GM19099 (cell line): ENCODE measurements around the gene R3HDML.

Source experiments
- POLR2A ChIP-seq: IDR thresholded peaks from 3 replicates; pipeline ENCODE4 v1.6.1; 2011; ENCODE audit warnings: low read depth; ENCODE audit not compliant: insufficient read length; ENCODE audit errors: extremely low read depth

The R3HDML gene, protein sequence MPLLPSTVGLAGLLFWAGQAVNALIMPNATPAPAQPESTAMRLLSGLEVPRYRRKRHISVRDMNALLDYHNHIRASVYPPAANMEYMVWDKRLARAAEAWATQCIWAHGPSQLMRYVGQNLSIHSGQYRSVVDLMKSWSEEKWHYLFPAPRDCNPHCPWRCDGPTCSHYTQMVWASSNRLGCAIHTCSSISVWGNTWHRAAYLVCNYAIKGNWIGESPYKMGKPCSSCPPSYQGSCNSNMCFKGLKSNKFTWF

DNA sequence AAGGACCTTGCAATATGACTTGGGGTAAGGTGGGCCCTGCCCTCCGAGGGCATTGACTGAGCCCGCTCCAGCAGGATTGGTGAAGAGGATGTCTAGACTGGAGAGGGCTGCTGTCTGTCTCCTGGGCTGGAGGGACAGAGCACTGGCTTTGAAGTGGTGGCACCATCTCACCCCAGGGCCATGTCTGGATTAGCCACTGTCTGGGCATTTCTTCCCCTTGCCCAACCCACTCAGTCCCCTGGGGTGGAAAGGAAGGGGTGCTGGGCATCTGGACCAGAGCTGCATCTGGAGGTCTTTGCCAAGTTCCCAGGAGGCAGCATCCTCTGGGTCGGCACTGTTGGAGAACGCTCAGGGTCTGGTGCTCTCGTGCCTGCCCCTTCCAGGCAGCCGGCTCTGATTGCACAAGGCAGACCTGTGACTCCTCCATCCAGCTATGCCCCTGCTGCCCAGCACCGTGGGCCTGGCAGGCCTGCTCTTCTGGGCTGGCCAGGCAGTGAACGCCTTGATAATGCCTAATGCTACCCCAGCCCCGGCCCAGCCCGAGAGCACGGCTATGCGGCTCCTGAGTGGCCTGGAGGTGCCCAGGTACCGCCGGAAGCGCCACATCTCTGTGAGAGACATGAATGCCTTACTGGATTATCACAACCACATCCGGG is at the start of gene R3HDML:
Gene R3HDML, plus strand, starts transcription at position 319 of the 656 bp plus-strand sequence. Its CDS starts 115 bp downstream, at position 434.
- TF ChIP-seq POLR2A: no peak

DNA sequence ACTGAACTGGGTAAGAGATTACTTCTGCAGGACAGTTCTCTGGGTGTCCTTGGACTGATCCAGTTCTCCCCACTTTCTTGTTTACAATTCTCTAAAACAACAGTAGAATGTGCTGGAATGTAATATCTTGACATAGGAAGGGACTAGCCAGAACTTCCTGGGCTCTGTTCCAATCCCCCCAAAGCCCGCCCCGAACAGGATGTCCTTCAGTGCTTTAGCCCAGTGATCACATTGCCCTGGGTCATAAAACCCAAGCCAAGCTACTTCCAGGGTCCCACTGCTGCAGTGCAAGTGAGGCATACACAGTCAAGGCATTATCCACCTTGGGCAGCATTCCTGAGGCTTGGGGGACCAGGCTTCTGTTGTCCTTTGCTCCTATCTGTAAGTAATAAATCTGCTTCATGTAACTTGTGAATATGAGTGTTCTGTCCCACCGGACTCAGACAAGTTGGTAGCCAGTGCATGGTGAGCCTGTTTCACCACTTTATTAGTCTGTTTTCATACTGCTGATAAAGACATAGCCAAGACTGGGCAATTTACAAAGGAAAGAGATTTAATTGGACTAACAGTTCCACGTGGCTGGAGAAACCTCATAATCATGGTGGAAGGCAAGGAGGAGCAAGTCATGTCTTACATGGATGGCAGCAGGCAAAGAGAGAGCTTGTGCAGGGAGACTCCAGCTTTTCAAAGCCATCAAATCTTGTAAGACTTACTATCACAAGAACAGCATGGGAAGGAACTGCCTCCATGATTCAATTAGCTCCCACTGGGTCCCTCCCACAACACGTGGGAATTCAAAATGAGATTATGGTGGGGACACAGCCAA is 49.4 kb upstream of the R3HDML start:
- no peak for TF ChIP-seq POLR2A

DNA sequence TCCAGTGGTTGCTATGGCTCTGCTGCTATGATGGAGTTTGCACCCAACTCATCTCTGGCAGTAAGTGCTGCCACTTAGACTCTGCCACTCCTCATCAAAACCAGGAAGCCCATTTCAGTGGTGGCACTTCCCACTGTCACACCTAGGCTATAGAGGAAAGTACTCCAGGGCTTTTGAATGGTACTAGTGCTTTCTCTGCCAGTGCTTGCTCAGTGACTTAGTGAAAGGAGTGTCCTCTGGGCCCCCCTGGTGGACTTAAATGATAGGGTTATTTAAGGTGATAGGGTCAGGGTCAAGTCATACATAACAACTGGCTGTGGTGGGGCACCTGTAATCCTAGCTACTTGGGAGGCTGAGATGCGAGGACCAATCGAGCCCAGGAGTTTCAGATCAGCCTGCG is 48.6 kb upstream of the R3HDML start:
- TF ChIP-seq POLR2A: no peak

DNA sequence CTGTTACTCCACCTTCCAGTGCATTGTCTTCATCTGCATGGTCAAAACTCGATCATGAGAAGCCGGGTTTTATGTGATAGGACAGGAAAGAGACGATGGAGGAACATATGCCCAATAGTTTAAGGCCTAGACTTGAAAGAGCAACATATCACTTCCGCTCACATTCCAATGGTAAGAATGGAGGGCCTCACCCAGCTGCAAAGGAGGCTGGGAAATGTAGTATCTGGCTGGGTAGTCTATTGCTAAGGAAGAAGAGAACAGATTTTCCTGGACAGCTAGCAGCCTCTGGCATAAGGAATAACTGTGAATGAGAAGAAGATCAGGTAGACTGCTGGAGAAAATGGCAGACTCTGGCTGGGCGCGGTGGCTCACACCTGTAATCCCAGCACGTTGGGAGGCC is 45.1 kb upstream of the R3HDML start:
- no peak for TF ChIP-seq POLR2A

DNA sequence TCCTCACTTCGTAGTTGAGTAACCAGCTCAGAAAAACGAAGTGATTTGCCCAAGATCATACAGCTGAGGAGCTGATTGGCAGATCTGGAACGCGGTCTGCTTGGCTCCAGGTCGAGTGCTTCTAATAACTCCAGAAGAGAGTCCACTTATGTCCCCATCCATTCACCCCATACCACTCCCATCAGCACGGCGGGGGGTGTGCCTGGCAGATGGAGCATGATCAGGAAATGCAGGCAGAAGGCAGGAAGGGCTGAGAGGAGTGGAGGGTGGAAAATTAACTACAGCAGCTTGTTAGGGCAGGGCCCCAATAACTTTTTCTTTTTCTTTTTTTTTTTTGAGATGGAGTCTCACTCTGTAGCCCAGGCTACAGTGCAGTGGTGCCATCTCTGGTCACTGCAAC is 40.8 kb upstream of the R3HDML start:
- TF ChIP-seq POLR2A: no peak

DNA sequence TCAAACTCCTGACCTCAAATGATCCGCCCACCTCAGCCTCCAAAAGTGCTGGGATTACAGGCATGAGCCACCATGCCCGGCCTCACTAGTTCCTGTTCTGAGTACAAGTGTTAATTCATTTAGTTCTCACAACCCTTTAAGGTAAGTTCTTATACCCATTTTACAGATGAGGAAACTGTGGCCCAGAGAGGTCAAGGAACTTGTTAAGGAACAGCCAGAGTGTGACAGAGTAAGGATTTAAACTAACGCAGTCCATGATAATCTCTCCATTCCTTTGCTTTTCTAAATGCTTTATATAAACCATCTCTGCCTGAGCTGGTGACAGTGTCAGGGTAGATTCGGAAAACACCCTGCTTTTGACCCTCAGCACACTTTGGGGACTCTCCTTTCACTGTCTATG is 39.1 kb upstream of the R3HDML start:
- TF ChIP-seq POLR2A: no peak

DNA sequence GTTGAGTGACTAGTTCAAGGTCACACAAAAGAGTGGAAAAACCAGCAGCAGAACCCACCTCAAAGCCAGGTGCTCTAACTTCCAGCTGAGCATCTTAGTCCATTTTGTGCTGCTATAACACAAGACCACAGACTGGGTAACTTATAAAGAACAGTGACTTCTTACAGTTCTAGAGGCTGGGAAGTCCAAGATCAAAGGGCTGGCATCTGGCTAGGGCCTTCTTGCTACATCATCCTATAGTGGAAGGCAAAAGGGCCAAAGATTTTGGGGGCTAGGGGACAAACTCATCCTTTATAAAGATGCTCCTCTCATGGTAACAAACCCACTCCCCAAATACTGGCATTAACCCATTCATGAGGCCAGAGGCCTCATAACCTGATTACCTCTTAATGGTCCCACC is 35.6 kb upstream of the R3HDML start:
- no peak for TF ChIP-seq POLR2A

DNA sequence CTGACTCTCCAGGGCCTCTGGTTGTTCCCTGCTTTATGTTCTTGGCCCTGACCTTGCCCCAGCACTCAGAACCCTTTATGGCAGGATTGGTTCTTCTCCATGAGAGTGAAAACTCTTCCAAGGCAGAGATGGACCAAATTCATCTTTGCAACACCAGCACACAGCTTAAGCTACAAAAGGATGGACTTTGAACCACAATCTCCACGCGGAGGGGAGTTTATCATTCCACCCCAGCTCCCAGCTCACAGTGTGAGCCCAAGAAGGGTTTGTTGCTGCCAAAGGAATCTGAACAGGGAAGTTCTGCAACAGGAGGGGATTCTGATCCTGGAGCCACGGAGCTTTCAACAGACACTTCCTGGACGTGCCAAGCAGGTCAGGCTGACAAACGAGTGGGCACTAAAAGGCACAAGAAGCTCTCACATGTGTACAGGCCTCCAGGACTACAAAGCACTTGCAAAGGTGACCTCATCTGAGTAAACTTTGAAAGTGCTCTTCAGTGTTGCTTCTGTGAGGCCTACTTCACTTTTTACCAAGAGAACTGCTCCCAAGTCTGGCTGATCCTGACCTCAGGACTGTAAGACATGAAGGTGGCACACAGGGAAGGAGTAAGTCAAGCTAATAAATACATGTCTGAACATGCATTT is 34.7 kb upstream of the R3HDML start:
- TF ChIP-seq POLR2A: no peak

DNA sequence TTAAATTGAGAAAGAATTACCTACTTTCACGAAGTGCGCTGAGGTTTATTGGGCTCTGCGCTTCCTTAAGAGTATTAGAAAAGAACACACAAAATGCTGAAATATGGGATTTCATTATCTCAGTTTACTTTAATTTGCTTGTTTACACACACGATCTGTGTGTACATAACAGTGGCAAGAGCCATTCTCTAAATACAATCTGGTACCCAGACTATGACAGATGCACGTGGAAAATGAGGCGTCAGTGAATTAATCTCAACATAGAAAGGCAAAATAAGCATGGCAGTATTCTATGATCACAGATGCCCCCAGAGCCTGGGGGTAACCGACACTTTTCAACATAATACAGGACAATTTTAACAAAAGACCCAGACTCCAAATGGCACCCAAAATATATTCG is 34.1 kb upstream of the R3HDML start:
- no peak for TF ChIP-seq POLR2A

DNA sequence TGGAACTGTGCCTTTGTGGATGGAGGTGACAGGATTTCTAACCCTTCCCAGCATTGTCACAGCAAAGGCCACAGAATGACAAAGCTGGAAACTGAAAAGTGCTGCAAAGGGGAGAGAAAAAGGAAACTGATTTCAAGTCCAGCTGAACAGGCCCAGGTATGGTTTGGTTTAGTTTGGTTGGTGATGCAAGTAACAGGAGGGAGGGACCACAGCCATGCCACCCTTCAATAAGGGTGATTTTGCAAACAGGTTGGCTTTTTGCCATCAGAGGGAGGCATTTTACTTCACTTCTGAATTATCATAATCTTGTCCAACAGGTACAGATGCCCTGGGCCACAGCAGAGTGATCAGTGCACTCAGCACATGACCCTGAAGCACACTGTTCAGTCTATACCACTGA is 32.5 kb upstream of the R3HDML start:
- TF ChIP-seq POLR2A: no peak

DNA sequence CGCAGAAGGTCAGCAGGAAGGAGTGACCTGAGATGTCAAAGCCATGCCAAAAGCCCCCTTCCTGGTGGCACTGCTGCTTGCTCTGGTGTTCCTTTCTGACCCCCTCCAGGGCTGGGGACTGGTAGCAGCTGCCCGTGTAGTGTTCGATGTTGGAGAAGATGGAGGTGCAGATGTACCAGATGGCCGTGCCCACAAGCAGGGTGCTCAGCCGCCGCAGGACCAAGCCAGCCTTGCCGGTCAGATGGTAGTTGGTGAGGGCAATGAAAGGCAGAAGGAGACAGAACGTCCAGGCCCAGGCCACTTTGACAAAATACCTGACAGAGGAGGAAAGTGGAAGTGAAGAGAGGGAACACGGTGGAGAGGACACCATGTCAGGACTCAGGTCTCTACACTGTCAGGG is 29.9 kb upstream of the R3HDML start:
- no peak for TF ChIP-seq POLR2A

DNA sequence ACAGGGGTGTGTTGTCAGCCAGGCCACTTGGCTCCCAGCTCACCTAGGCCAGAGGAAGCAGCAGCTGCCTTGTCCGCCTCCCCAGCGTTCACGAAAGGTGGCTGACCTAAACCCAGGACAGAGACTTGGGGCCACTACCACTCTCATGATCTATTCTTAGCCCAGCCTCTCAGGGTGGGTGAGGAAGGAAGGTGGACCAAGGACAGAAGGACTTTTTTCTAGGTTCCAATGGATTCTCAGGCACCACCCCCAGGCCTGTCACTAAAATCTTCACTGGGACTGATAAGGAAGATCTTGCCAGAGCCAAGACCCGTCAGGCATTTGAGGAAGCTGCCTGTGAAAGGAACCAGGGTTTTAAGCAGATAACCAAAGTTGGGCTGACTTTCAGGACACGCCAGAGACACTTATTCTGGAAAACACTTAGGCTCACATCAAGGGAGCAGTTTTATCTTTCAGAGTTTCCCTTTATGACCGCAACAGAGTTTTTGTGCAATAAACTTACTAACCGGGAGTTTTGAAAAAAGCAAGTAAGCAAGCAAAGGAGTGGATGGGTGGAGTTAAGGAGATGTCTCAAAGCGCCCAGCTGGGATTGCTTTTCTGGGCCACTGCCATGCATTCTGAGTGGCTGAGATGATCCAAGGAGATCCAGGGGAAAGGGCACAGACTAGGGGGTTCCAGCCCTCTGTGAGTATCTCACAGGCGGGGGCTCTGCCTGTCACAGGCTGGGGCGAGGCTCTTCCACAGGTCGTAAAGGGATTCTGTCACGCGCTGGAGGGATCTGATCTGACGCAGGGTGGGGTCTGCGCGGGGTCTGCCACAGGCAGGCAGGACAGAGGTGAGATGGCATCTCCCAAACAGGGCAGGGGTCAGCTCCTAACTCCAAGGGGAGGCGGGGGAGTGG is 26.8 kb upstream of the R3HDML start:
- no peak for TF ChIP-seq POLR2A

DNA sequence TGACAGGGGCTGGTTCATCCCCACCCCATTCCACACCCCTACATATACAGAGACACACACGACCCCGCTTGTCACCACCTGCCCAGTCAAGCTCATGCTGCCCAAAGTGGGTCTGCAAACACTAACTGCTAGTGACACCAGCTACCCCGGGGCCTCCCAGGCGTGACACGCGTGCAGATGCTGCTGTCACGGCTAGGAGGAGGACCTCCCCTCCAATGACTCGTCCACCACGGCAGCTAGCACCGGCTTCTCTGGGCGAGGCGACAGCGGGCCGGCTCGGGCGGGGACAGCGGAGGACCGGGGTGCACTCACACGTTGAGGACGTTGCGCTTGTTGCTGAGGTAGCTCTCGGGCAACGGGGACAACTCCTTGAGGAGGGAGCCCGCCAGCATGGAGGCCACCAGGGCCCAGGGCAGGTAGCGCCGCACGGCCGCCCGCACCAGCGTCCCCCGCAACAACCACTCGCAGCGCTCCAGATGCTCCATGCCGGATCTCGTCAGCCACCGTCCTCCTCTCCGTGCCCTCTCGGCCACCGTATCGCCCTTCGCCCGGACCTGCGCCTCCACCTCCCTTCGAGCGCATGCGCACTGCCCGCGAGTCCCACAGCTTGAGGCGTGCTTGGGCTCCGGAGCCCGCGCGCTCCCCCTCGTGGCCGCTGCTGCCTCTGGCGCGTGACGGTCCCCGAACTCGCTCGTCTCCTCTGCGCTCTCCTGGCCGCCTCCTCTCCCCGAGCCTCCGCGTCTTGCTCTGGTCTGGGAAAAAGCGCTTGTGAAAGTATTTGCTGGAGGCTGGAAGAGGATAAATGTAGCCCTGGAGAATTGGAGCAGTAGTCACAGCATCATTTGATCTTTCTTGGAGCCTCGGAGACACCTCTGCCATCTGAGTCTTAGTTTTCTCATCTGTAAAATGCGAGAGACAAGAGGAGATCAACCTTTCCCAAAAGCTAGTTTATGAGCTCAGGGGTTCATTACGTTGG is 25.9 kb upstream of the R3HDML start, which contains the start of gene FITM2:
Gene FITM2, minus strand, starts transcription at position 539 of the 976 bp plus-strand sequence. Its CDS starts 54 bp downstream, at position 485.
- peak; percentile 53 for TF ChIP-seq POLR2A
